Raji (cell line): ENCODE data around the gene RANBP1.

ENCODE experiments used
- POLR2A ChIP-seq: IDR thresholded peaks from 2 replicates; pipeline ENCODE4 v1.6.1; 2011; ENCODE audit warnings: low read depth, low read length, control low read depth; ENCODE audit not compliant: insufficient read depth

Gene RANBP1

GRCh38 chr22:20096574-20097420 lies 19.1 kb upstream of the RANBP1 start:
- no peak for TF ChIP-seq POLR2A

- TF ChIP-seq POLR2A = no peak
Measured at GRCh38 chr22:20099099-20099711, 16.7 kb upstream of the RANBP1 start.

- TF ChIP-seq POLR2A = no peak
Measured at GRCh38 chr22:20101638-20102037, 14.3 kb upstream of the RANBP1 start.

GRCh38 chr22:20102203-20102780 lies 13.6 kb upstream of the RANBP1 start:
- no peak for TF ChIP-seq POLR2A

- TF ChIP-seq POLR2A = no peak
Measured at GRCh38 chr22:20105456-20106204, 10.3 kb upstream of the RANBP1 start.

GRCh38 chr22:20106205-20106848 lies 9.6 kb upstream of the RANBP1 start:
- no peak for TF ChIP-seq POLR2A

DNA sequence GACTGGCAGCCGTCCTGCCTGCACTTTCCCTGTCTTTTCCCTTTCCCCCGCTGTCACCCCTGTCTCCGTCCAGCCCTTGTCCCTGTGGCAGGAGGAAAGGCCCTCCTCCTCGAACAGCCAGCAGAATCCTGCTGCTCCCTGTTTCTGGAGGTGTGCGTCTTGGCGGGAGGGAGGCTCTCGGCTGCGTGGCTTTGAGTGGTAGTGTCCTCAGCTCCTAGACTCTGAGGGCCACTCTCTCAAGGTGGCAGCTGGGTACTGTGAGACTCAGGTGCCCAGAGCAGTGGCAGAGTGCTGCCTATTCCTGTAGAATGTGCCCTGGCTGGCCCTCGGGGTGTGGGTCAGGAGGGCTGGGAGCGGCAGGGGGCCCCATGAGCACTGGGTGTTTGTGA lies 9.1 kb upstream of the RANBP1 start:
- no peak for TF ChIP-seq POLR2A

- no peak for TF ChIP-seq POLR2A
Measured at GRCh38 chr22:20107471-20107901, 8.4 kb upstream of the RANBP1 start.

- TF ChIP-seq POLR2A = no peak
Measured at GRCh38 chr22:20107951-20108756, 7.8 kb upstream of the RANBP1 start.

- TF ChIP-seq POLR2A = no peak
Measured at GRCh38 chr22:20108757-20109230, 7.1 kb upstream of the RANBP1 start.

GRCh38 chr22:20109411-20110358 lies 6.2 kb upstream of the RANBP1 start:
- 0 out of 2 replicates have a peak, but pooled peaks have one; percentile 25 for TF ChIP-seq POLR2A

- no peak for TF ChIP-seq POLR2A
Measured at GRCh38 chr22:20110359-20110985, 5.4 kb upstream of the RANBP1 start.
